Trophoblast cell (in vitro differentiated cells and primary cell): ENCODE results near the gene TMEM219.

Source experiments
- DNase-seq, 2 donors: peaks; one replicate each; pipeline ENCODE4 v3.0.0-alpha.2; 2016
- H2AFZ ChIP-seq: 2 replicates; pipeline ENCODE4 v1.6.1; 2013; ENCODE audit warnings: low read length, moderate library complexity, mild to moderate bottlenecking; ENCODE audit not compliant: insufficient read depth, poor library complexity
- H2AK5ac ChIP-seq: 2 replicates; pipeline ENCODE4 v1.6.1; 2013; ENCODE audit warnings: mild to moderate bottlenecking, low read length
- H2BK120ac ChIP-seq: 2 replicates; pipeline ENCODE4 v1.6.1; 2013; ENCODE audit warnings: low read length, mild to moderate bottlenecking, moderate library complexity; ENCODE audit not compliant: insufficient read depth, poor library complexity
- H2BK12ac ChIP-seq: 2 replicates; pipeline ENCODE4 v1.6.1; 2013; ENCODE audit warnings: mild to moderate bottlenecking, low read length, moderate library complexity
- H2BK5ac ChIP-seq: 2 replicates; pipeline ENCODE4 v1.6.1; 2013; ENCODE audit warnings: low read length, low read depth, moderate library complexity, mild to moderate bottlenecking; ENCODE audit not compliant: poor library complexity
- H3K14ac ChIP-seq: 2 replicates; pipeline ENCODE4 v1.6.1; 2013; ENCODE audit warnings: mild to moderate bottlenecking, low read length
- H3K18ac ChIP-seq: 2 replicates; pipeline ENCODE4 v1.6.1; 2013; ENCODE audit warnings: mild to moderate bottlenecking, low read length
- H3K23ac ChIP-seq: 2 replicates; pipeline ENCODE4 v1.6.1; 2013; ENCODE audit warnings: low read length
- H3K27ac ChIP-seq: 2 replicates; pipeline ENCODE4 v1.5.1; 2013; ENCODE audit warnings: low read depth, mild to moderate bottlenecking, inconsistent platforms, low read length, moderate library complexity
- H3K27me3 ChIP-seq: 2 replicates; pipeline ENCODE4 v1.6.1; 2013; ENCODE audit warnings: inconsistent platforms, mild to moderate bottlenecking, low read length, moderate library complexity; ENCODE audit not compliant: insufficient read depth
- H3K36me3 ChIP-seq, 2 experiments: 1 replicate in 1 of 2; 2 replicates in 1 of 2; pipeline ENCODE4 v1.6.1; 2013; ENCODE audit warnings: low read length in 2 of 2, mild to moderate bottlenecking in 2 of 2, moderate library complexity in 1 of 2; ENCODE audit not compliant: insufficient read depth in 2 of 2, control insufficient read depth in 1 of 2
- H3K4ac ChIP-seq: 2 replicates; pipeline ENCODE4 v1.6.1; 2013; ENCODE audit warnings: low read depth, mild to moderate bottlenecking, low read length, moderate library complexity
- H3K4me1 ChIP-seq, 2 experiments: 1 replicate in 1 of 2; 2 replicates in 1 of 2; pipeline ENCODE4 v1.6.1; 2013; ENCODE audit warnings: low read length in 2 of 2, mild to moderate bottlenecking in 2 of 2, moderate library complexity in 1 of 2; ENCODE audit not compliant: insufficient read depth in 2 of 2, control insufficient read depth in 1 of 2
- H3K4me2 ChIP-seq: 2 replicates; pipeline ENCODE4 v1.6.1; 2013; ENCODE audit warnings: inconsistent platforms, mild to moderate bottlenecking, low read length, moderate library complexity
- H3K4me3 ChIP-seq: 2 replicates; pipeline ENCODE4 v1.5.1; 2013; ENCODE audit warnings: mild to moderate bottlenecking, low read depth, low read length, inconsistent platforms
- H3K79me1 ChIP-seq: one replicate; pipeline ENCODE4 v1.6.1; 2013; ENCODE audit warnings: low read length
- H3K79me2 ChIP-seq: 2 replicates; pipeline ENCODE4 v1.6.1; 2013; ENCODE audit warnings: low read length, mild to moderate bottlenecking; ENCODE audit not compliant: control insufficient read depth, insufficient read depth, poor library complexity
- H3K9ac ChIP-seq: 2 replicates; pipeline ENCODE4 v1.6.1; 2013; ENCODE audit warnings: mild to moderate bottlenecking, low read length
- H3K9me3 ChIP-seq: 2 replicates; pipeline ENCODE4 v1.6.1; 2013; ENCODE audit warnings: low read depth, mild to moderate bottlenecking, control low read depth, inconsistent platforms, low read length; ENCODE audit not compliant: insufficient read depth
- H4K12ac ChIP-seq: 2 replicates; pipeline ENCODE4 v1.6.1; 2013; ENCODE audit warnings: low read depth, mild to moderate bottlenecking, low read length, moderate library complexity
- H4K8ac ChIP-seq: 2 replicates; pipeline ENCODE4 v1.6.1; 2013; ENCODE audit warnings: low read depth, mild to moderate bottlenecking, low read length, moderate library complexity
- H4K91ac ChIP-seq: one replicate; pipeline ENCODE4 v1.6.1; 2013; ENCODE audit warnings: low read depth, mild to moderate bottlenecking, low read length, moderate library complexity
- WGBS: extraction: QIAGEN DNeasy Blood & Tissue Kit; methylation state at CpG from one replicate; pipeline ENCODE4 v1.1.7; 2013; ENCODE audit warnings: missing lambda C conversion rate; ENCODE audit not compliant: insufficient read length, insufficient coverage; ENCODE audit errors: extremely low coverage; 5-methylcytosine and 5-hydroxymethylcytosine counted together

TMEM219 gene

GRCh38 chr16:29922986-29923501 is 38.8 kb upstream of the TMEM219 start:
- no peak overlapping the region for H3K14ac ChIP-seq
- H3K18ac ChIP-seq, result no peak overlapping the region
- H3K27ac ChIP-seq, result no peak overlapping the region
- no peak overlapping the region for H3K23ac ChIP-seq
- no peak overlapping the region for H3K4me3 ChIP-seq
- peaks cover 14% of the 10 kb centered on the region for H3K79me2 ChIP-seq
- peaks cover 11 to 14% of the 10 kb centered on the region in 2 experiments for H3K4me1 ChIP-seq
- no peaks in the 10 kb centered on the region for H3K27me3 ChIP-seq
- no peak overlapping the region for H4K91ac ChIP-seq
- H3K4ac ChIP-seq, result no peak overlapping the region
- H2BK5ac ChIP-seq, result no peak overlapping the region
- peaks cover 14 to 16% of the 10 kb centered on the region in 2 experiments for H3K36me3 ChIP-seq
- no peak overlapping the region for H3K4me2 ChIP-seq
- H2BK120ac ChIP-seq, result no peak overlapping the region
- no peak for DNase-seq
- peaks cover 11% of the 10 kb centered on the region for H3K79me1 ChIP-seq
- no peak overlapping the region for H2AK5ac ChIP-seq
- H2AFZ ChIP-seq, result no peak overlapping the region
- no peak overlapping the region for H4K12ac ChIP-seq
- H4K8ac ChIP-seq, result no peak overlapping the region
- H3K9me3 ChIP-seq, result no peaks in the 10 kb centered on the region
- WGBS, result no CpG with 5 or more reads among the region's 12 CpGs
- no peak overlapping the region for H3K9ac ChIP-seq
- H2BK12ac ChIP-seq, result no peak overlapping the region

GRCh38 chr16:29925105-29925756 is 36.6 kb upstream of the TMEM219 start:
- H2AK5ac ChIP-seq, result peak overlapping the region; percentile 18
- no peak overlapping the region for H4K12ac ChIP-seq
- peak overlapping the region; percentile 99 for H3K4me3 ChIP-seq
- H2BK5ac ChIP-seq, result no peak overlapping the region
- DNase-seq, result peak in 1 of 2 donors; percentile 1
- H3K18ac ChIP-seq, result peak overlapping the region; percentile 100
- H3K9me3 ChIP-seq, result no peaks in the 10 kb centered on the region
- peaks cover 11% of the 10 kb centered on the region for H3K79me1 ChIP-seq
- peak overlapping the region; percentile 96 for H3K9ac ChIP-seq
- H4K8ac ChIP-seq, result peak overlapping the region; percentile 22
- H3K27ac ChIP-seq, result peak overlapping the region; percentile 48
- peak overlapping the region; percentile 89 for H4K91ac ChIP-seq
- H3K27me3 ChIP-seq, result no peaks in the 10 kb centered on the region
- peak overlapping the region; percentile 91 for H3K4me2 ChIP-seq
- H3K14ac ChIP-seq, result peak overlapping the region; percentile 51
- H3K4ac ChIP-seq, result peak overlapping the region; percentile 92
- WGBS, result 100% methylated on average over 1 of the region's 9 CpGs
- H3K36me3 ChIP-seq, result peaks cover 12 to 14% of the 10 kb centered on the region in 2 experiments
- H2BK120ac ChIP-seq, result no peak overlapping the region
- peaks cover 11 to 14% of the 10 kb centered on the region in 2 experiments for H3K4me1 ChIP-seq
- H2BK12ac ChIP-seq, result no peak overlapping the region
- H3K79me2 ChIP-seq, result peaks cover 14% of the 10 kb centered on the region
- no peak overlapping the region for H3K23ac ChIP-seq
- H2AFZ ChIP-seq, result peak overlapping the region; percentile 85

- peak within 1 kb of the TSS; percentile 91 for H2BK5ac ChIP-seq
- peak within 1 kb of the TSS; percentile 62 for H3K27ac ChIP-seq
- H3K4me2 ChIP-seq, result peak within 1 kb of the TSS; percentile 91
- peak within 1 kb of the TSS; percentile 100 for H3K14ac ChIP-seq
- no peak within 1 kb of the TSS for H3K23ac ChIP-seq
- peak within 1 kb of the TSS; percentile 96 for H3K9ac ChIP-seq
- H2AK5ac ChIP-seq, result peak within 1 kb of the TSS; percentile 95
- H2BK120ac ChIP-seq, result peak within 1 kb of the TSS; percentile 93
- H3K27me3 ChIP-seq, result no peaks in the 10 kb centered on the region
- H3K4me1 ChIP-seq, result peaks cover 11 to 14% of the 10 kb centered on the region in 2 experiments
- peak within 1 kb of the TSS; percentile 100 for H3K18ac ChIP-seq
- peak within 1 kb of the TSS; percentile 100 for H4K8ac ChIP-seq
- peak within 1 kb of the TSS; percentile 99 for H2AFZ ChIP-seq
- H3K9me3 ChIP-seq, result no peaks in the 10 kb centered on the region
- peaks cover 10 to 12% of the 10 kb centered on the region in 2 experiments for H3K36me3 ChIP-seq
- no CpG with 5 or more reads among the region's 89 CpGs for WGBS
- H3K4me3 ChIP-seq, result peak within 1 kb of the TSS; percentile 99
- DNase-seq, result peak; percentile 87 to 94
- peak within 1 kb of the TSS; percentile 92 for H4K91ac ChIP-seq
- H3K4ac ChIP-seq, result peak within 1 kb of the TSS; percentile 92
- peak within 1 kb of the TSS; percentile 36 for H2BK12ac ChIP-seq
- peaks cover 14% of the 10 kb centered on the region for H3K79me2 ChIP-seq
- peaks cover 11% of the 10 kb centered on the region for H3K79me1 ChIP-seq
- peak within 1 kb of the TSS; percentile 99 for H4K12ac ChIP-seq
These were observed 35.8 kb upstream of the TMEM219 start, which contains the start of gene KCTD13 for GRCh38 chr16:29925781-29926710. Gene KCTD13, minus strand, starts transcription at chr16:29926226. Its CDS starts 193 bp downstream, at chr16:29926033.

GRCh38 chr16:29926711-29927052 is 35.2 kb upstream of the TMEM219 start:
- H4K91ac ChIP-seq, result peak overlapping the region; percentile 92
- H3K23ac ChIP-seq, result no peak overlapping the region
- H2AFZ ChIP-seq, result peak overlapping the region; percentile 99
- no peak for DNase-seq
- no peak overlapping the region for H3K27ac ChIP-seq
- peaks cover 14% of the 10 kb centered on the region for H3K79me2 ChIP-seq
- H3K4me3 ChIP-seq, result peak overlapping the region; percentile 74
- no peaks in the 10 kb centered on the region for H3K9me3 ChIP-seq
- H3K4ac ChIP-seq, result peak overlapping the region; percentile 92
- peak overlapping the region; percentile 100 for H3K14ac ChIP-seq
- H4K8ac ChIP-seq, result peak overlapping the region; percentile 100
- H3K36me3 ChIP-seq, result peaks cover 8 to 11% of the 10 kb centered on the region in 2 experiments
- H3K18ac ChIP-seq, result peak overlapping the region; percentile 99
- H3K9ac ChIP-seq, result peak overlapping the region; percentile 93
- peaks cover 11% of the 10 kb centered on the region for H3K79me1 ChIP-seq
- H2BK12ac ChIP-seq, result no peak overlapping the region
- H2AK5ac ChIP-seq, result peak overlapping the region; percentile 95
- peak overlapping the region; percentile 93 for H2BK120ac ChIP-seq
- H4K12ac ChIP-seq, result peak overlapping the region; percentile 99
- WGBS, result no CpG with 5 or more reads among the region's 12 CpGs
- H3K4me1 ChIP-seq, result peaks cover 11 to 14% of the 10 kb centered on the region in 2 experiments
- peak overlapping the region; percentile 91 for H2BK5ac ChIP-seq
- H3K27me3 ChIP-seq, result no peaks in the 10 kb centered on the region
- peak overlapping the region; percentile 90 for H3K4me2 ChIP-seq
